OCI-LY1 (cell line): Measurements from ENCODE around the gene RIN3.

Source experiments
- EZH2 ChIP-seq: fragments of 200-600 bp; sonication (generic), shearing (Covaris generic); IDR thresholded peaks from 2 replicates; pipeline ENCODE4 v1.8.0; 2017; ENCODE audit warnings: borderline replicate concordance, mixed run types, mild to moderate bottlenecking, antibody characterized with exemption, low read length, moderate library complexity, mixed read lengths
- TF ChIP-seq, protein P1 (sequence below): fragments of 200-600 bp; sonication (generic), shearing (Covaris generic); IDR thresholded peaks from 2 replicates; pipeline ENCODE4 v1.5.1; 2017; ENCODE audit warnings: mild to moderate bottlenecking, antibody characterized with exemption, low read length, moderate library complexity, mixed read lengths

DNA sequence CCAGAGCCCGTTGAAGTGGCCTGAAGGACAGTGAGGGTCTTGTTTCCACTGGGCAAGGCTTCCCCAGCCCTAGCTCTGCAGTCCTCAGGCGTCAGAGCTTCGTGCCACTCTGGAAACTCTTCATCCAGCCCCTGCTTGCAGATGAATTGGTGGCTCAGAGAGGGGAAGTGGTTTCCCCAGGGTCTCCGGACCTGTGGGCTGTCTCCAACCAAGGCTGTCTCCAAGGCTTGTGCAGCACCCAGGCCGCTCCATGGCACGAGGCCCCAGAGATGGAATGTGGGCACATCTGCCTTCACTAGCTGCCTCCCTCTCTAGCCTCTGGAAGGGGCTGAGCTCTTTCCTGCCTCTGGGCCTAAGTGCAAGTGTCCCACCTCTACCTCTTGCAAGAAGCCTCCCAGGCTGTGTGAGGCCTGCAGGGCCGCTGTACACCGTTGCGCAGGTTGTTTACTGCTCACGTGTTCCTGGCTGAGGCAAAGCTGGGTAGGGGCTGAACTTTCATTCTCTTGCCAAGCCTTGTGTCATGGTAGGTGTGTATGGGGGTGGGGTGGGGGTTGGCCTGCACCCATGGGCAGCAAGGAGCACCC lies 11.1 kb downstream of the RIN3 start:
- TF ChIP-seq, protein P1, sequence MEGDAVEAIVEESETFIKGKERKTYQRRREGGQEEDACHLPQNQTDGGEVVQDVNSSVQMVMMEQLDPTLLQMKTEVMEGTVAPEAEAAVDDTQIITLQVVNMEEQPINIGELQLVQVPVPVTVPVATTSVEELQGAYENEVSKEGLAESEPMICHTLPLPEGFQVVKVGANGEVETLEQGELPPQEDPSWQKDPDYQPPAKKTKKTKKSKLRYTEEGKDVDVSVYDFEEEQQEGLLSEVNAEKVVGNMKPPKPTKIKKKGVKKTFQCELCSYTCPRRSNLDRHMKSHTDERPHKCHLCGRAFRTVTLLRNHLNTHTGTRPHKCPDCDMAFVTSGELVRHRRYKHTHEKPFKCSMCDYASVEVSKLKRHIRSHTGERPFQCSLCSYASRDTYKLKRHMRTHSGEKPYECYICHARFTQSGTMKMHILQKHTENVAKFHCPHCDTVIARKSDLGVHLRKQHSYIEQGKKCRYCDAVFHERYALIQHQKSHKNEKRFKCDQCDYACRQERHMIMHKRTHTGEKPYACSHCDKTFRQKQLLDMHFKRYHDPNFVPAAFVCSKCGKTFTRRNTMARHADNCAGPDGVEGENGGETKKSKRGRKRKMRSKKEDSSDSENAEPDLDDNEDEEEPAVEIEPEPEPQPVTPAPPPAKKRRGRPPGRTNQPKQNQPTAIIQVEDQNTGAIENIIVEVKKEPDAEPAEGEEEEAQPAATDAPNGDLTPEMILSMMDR, result no peak
- TF ChIP-seq EZH2, result no peak
